ENCODE data around the gene BCAS3. TPM values are rescaled to one million over a fixed set of nuclear protein-coding genes. Genes with fewer than 3 reads are reported as not detected.

BCAS3 gene
- total RNA-seq, 1 donor from 2014 or later: 14.5 TPM

GRCh38 chr17:61422116-61422799, 744.6 kb downstream of the BCAS3 start:
- H3K27ac Mint-ChIP-seq (ENCODE audit: unreplicated experiment): no peak overlapping the region
- DNase-seq (ENCODE audit: low read depth) (no peak), FAIRE-seq (no peak)
- no peaks in the 10 kb centered on the region for H4K20me1 ChIP-seq (ENCODE audit: insufficient read depth, low read length)
- no peaks in the 10 kb centered on the region for H3K79me2 ChIP-seq (ENCODE audit: insufficient read depth, low read length)
- H3K4me1 ChIP-seq (ENCODE audit: insufficient read depth, low read length): no peaks in the 10 kb centered on the region
- H3K9me3 ChIP-seq (ENCODE audit: insufficient read depth, low read depth, low read length): no peaks in the 10 kb centered on the region
- H3K27ac ChIP-seq (ENCODE audit: low read depth, low read length): no peak overlapping the region
- peaks cover 1% of the 10 kb centered on the region for H3K36me3 Mint-ChIP-seq (ENCODE audit: low read depth, unreplicated experiment)
- H2AFZ ChIP-seq (ENCODE audit: low read depth, low read length): no peak overlapping the region
- peaks cover 13% of the 10 kb centered on the region for H3K4me1 Mint-ChIP-seq (ENCODE audit: low read depth, unreplicated experiment)
- H3K4me2 ChIP-seq (ENCODE audit: low read length): no peak overlapping the region
- H3K27me3 Mint-ChIP-seq (ENCODE audit: low read depth, unreplicated experiment): peaks cover 31% of the 10 kb centered on the region
- no peak overlapping the region for H3K9ac ChIP-seq (ENCODE audit: low read length)
- H3K36me3 ChIP-seq (ENCODE audit: insufficient read depth, low read length): no peaks in the 10 kb centered on the region
- no peak for TF ChIP-seq EZH2 (IDR thresholded peaks at IDR 0.05; ENCODE audit: insufficient read depth, low read length)
- no peak for TF ChIP-seq CTCF (IDR thresholded peaks at IDR 0.05; ENCODE audit: insufficient read depth, low read depth, low read length)
- peaks cover 10% of the 10 kb centered on the region for H3K27me3 ChIP-seq (ENCODE audit: insufficient read depth, low read length)
- H3K4me3 Mint-ChIP-seq (ENCODE audit: unreplicated experiment): no peak overlapping the region
- H3K9me3 Mint-ChIP-seq (ENCODE audit: unreplicated experiment): peaks cover 3% of the 10 kb centered on the region
- H3K4me3 ChIP-seq (ENCODE audit: insufficient read depth, low read depth, low read length): no peak overlapping the region

- no peak overlapping the region for H3K9ac ChIP-seq (ENCODE audit: low read length)
- no peak overlapping the region for H3K4me2 ChIP-seq (ENCODE audit: low read length)
- H3K4me1 Mint-ChIP-seq (ENCODE audit: low read depth, unreplicated experiment): peaks cover 17% of the 10 kb centered on the region
- TF ChIP-seq CTCF (IDR thresholded peaks at IDR 0.05; ENCODE audit: insufficient read depth, low read depth, low read length) (no peak), EZH2 (IDR thresholded peaks at IDR 0.05; ENCODE audit: insufficient read depth, low read length) (no peak)
- peaks cover 10% of the 10 kb centered on the region for H3K27me3 ChIP-seq (ENCODE audit: insufficient read depth, low read length)
- H3K27ac Mint-ChIP-seq (ENCODE audit: unreplicated experiment): no peak overlapping the region
- no peak overlapping the region for H3K4me3 ChIP-seq (ENCODE audit: insufficient read depth, low read depth, low read length)
- H3K27ac ChIP-seq (ENCODE audit: low read depth, low read length): no peak overlapping the region
- no peak for FAIRE-seq
- peaks cover 31% of the 10 kb centered on the region for H3K27me3 Mint-ChIP-seq (ENCODE audit: low read depth, unreplicated experiment)
- H4K20me1 ChIP-seq (ENCODE audit: insufficient read depth, low read length): no peaks in the 10 kb centered on the region
- DNase-seq (ENCODE audit: low read depth): no peak
- H3K4me1 ChIP-seq (ENCODE audit: insufficient read depth, low read length): no peaks in the 10 kb centered on the region
- H3K9me3 Mint-ChIP-seq (ENCODE audit: unreplicated experiment): peaks cover 3% of the 10 kb centered on the region
- no peak overlapping the region for H2AFZ ChIP-seq (ENCODE audit: low read depth, low read length)
- no peaks in the 10 kb centered on the region for H3K79me2 ChIP-seq (ENCODE audit: insufficient read depth, low read length)
- H3K9me3 ChIP-seq (ENCODE audit: insufficient read depth, low read depth, low read length): no peaks in the 10 kb centered on the region
- peaks cover 1% of the 10 kb centered on the region for H3K36me3 Mint-ChIP-seq (ENCODE audit: low read depth, unreplicated experiment)
- H3K36me3 ChIP-seq (ENCODE audit: insufficient read depth, low read length): no peaks in the 10 kb centered on the region
- H3K4me3 Mint-ChIP-seq (ENCODE audit: unreplicated experiment): no peak overlapping the region
Observed at GRCh38 chr17:61422869-61423268, 745.2 kb downstream of the BCAS3 start.

- FAIRE-seq (no peak), DNase-seq (ENCODE audit: low read depth) (no peak)
- peaks cover 1% of the 10 kb centered on the region for H3K36me3 Mint-ChIP-seq (ENCODE audit: low read depth, unreplicated experiment)
- Histone ChIP-seq H3K79me2 (ENCODE audit: insufficient read depth, low read length) (no peaks in the 10 kb centered on the region), H3K9ac (ENCODE audit: low read length) (no peak overlapping the region), H3K4me2 (ENCODE audit: low read length) (no peak overlapping the region), H2AFZ (ENCODE audit: low read depth, low read length) (no peak overlapping the region), H3K4me3 (ENCODE audit: insufficient read depth, low read depth, low read length) (no peak overlapping the region), H3K27ac (ENCODE audit: low read depth, low read length) (no peak overlapping the region), H3K27me3 (ENCODE audit: insufficient read depth, low read length) (peaks cover 8% of the 10 kb centered on the region), H4K20me1 (ENCODE audit: insufficient read depth, low read length) (no peaks in the 10 kb centered on the region), H3K36me3 (ENCODE audit: insufficient read depth, low read length) (no peaks in the 10 kb centered on the region), H3K9me3 (ENCODE audit: insufficient read depth, low read depth, low read length) (no peaks in the 10 kb centered on the region), H3K4me1 (ENCODE audit: insufficient read depth, low read length) (no peaks in the 10 kb centered on the region)
- no peak for TF ChIP-seq EZH2 (IDR thresholded peaks at IDR 0.05; ENCODE audit: insufficient read depth, low read length)
- TF ChIP-seq CTCF (IDR thresholded peaks at IDR 0.05; ENCODE audit: insufficient read depth, low read depth, low read length): no peak
- peaks cover 25% of the 10 kb centered on the region for H3K27me3 Mint-ChIP-seq (ENCODE audit: low read depth, unreplicated experiment)
- peaks cover 5% of the 10 kb centered on the region for H3K9me3 Mint-ChIP-seq (ENCODE audit: unreplicated experiment)
- no peak overlapping the region for H3K27ac Mint-ChIP-seq (ENCODE audit: unreplicated experiment)
- H3K4me3 Mint-ChIP-seq (ENCODE audit: unreplicated experiment): no peak overlapping the region
- H3K4me1 Mint-ChIP-seq (ENCODE audit: low read depth, unreplicated experiment): peaks cover 17% of the 10 kb centered on the region
Observed at GRCh38 chr17:61423967-61424649, 746.5 kb downstream of the BCAS3 start.
